ENCODE measurements around the gene ZNF212. TPM values are rescaled to one million over a fixed set of nuclear protein-coding genes. Genes with fewer than 3 reads are reported as not detected.

The ZNF212 gene
- total and polyA plus RNA-seq, 9 of the 15 experiments (the other 6 are each of a cell fraction or from before 2014, with no cell fraction given), result 1.8 to 21.4 (median 7.2) TPM

GRCh38 chr7:149257146-149257545, 17.7 kb downstream of the ZNF212 start (continued):
- TF ChIP-seq CLOCK (CRISPR knock-in tag; IDR thresholded peaks at IDR 0.05; ENCODE audit: borderline replicate concordance), result no peak

GRCh38 chr7:149261316-149261828, 21.9 kb downstream of the ZNF212 start:
- ATAC-seq (peak; percentile 3; the same call in 1 of the 3 replicates), DNase-seq (ENCODE audit: extremely low read depth in 1 of 4, low spot score in 3 of 4) (no peak), FAIRE-seq (no peak)
- in situ Hi-C loops (cut with MboI), result no loop called here
- TSS peak; percentile 74 for BruUV-seq (replicated peaks)
- Histone ChIP-seq H3K4me3 (peak overlapping the region; percentile 42), H4K20me1 (replicated peaks; ENCODE audit: control insufficient read depth, insufficient read depth, low read length) (no peaks in the 10 kb centered on the region), H3K27me3 (ENCODE audit: control insufficient read depth in 2 of 2, insufficient read depth in 2 of 2, low read length in 2 of 2) (peaks cover 7 to 22% of the 10 kb centered on the region in 2 experiments; a peak in 3 of 5 replicates), H3K9me3 (replicated peaks; ENCODE audit: control insufficient read depth, insufficient read depth, low read depth, low read length) (no peaks in the 10 kb centered on the region), H3K9me1 (ENCODE audit: control insufficient read depth, insufficient read depth, low read length) (no peaks in the 10 kb centered on the region), H3K36me3 (ENCODE audit: control insufficient read depth, insufficient read depth, low read length) (peaks cover 6% of the 10 kb centered on the region; the same call in 2 of the 3 replicates), H3K79me2 (ENCODE audit: control insufficient read depth, insufficient read depth, low read length) (peaks cover 6% of the 10 kb centered on the region; the same call in 1 of the 3 replicates), H3K9ac (ENCODE audit: insufficient read depth in 1 of 2, low read depth in 2 of 2, low read length in 2 of 2) (peak overlapping the region; percentile 64 to 94), H3K27ac (ENCODE audit: extremely low read depth, low read depth, low read length) (peak overlapping the region; percentile 70; the same call in 1 of the 3 replicates), H2AFZ (ENCODE audit: low read depth, low read length) (peak overlapping the region; percentile 83), H3K4me2 (ENCODE audit: insufficient read depth, low read length) (peak overlapping the region; percentile 44), H3K4me1 (replicated peaks in 1 of 2; ENCODE audit: control insufficient read depth in 2 of 2, insufficient read depth in 2 of 2, low read length in 2 of 2) (peaks cover 3 to 18% of the 10 kb centered on the region in 2 experiments; a peak in 2 of 5 replicates)
- ChIA-PET CTCF (ENCODE audit: low intra/inter-chr PET ratio) (interaction anchor here (0.6 to 0.8 kb wide), 3 partner anchors 12 to 235 kb away, joined by 3 read pairs; no protein-coding TSS in a partner anchor), POLR2A (interaction anchor here (0.7 to 1.3 kb wide), 5 partner anchors 9 to 259 kb away, joined by 3 to 5 read pairs (median 4); no protein-coding TSS in a partner anchor)
- 45% methylated on average over 16 of the region's 16 CpGs for WGBS (ENCODE audit: insufficient coverage, low coverage, missing lambda C conversion rate)
- TF ChIP-seq HDAC3 (IDR thresholded peaks at IDR 0.05; ENCODE audit: borderline replicate concordance, partially characterized antibody) (no peak), ZNF316 (IDR thresholded peaks at IDR 0.05) (0 out of 2 replicates have a peak, but pooled peaks have one; percentile 2), ELF1 (tag; IDR thresholded peaks at IDR 0.05) (0 out of 2 replicates have a peak, but pooled peaks have one; percentile 5), HNRNPH1 (optimal IDR thresholded peaks at IDR 0.05; ENCODE audit: low read depth, low read length) (no peak), CTBP1 (IDR thresholded peaks at IDR 0.05; ENCODE audit: borderline replicate concordance) (no peak), POLR2B (IDR thresholded peaks at IDR 0.05; ENCODE audit: low read depth, partially characterized antibody) (peak; percentile 19), NBN (IDR thresholded peaks at IDR 0.05; ENCODE audit: low read depth) (0 out of 2 replicates have a peak, but pooled peaks have one; percentile 17), EGR1 (conservative IDR thresholded peaks at IDR 0.05) (peak; percentile 74), GATA2 (CRISPR knock-in tag; IDR thresholded peaks at IDR 0.05) (no peak), PHF21A (IDR thresholded peaks at IDR 0.05; ENCODE audit: borderline replicate concordance, low read depth) (no peak), MXI1 (IDR thresholded peaks at IDR 0.05; ENCODE audit: low read depth, low read length) (no peak), SMARCA4 (IDR thresholded peaks at IDR 0.05) (no peak), CHD1 (IDR thresholded peaks at IDR 0.05; ENCODE audit: low read length) (peak; percentile 20), FOXM1 (IDR thresholded peaks at IDR 0.05; ENCODE audit: low read depth) (no peak), FOXM1 (CRISPR knock-in tag; IDR thresholded peaks at IDR 0.05; ENCODE audit: low read depth) (0 out of 2 replicates have a peak, but pooled peaks have one; percentile 5)
- intact Hi-C loops (cut with micrococcal nuclease), result no loop called here

Data from K562 (cell line).